Measurements from ENCODE around the gene LRRC42. TPM values are rescaled to one million over a fixed set of nuclear protein-coding genes. Genes with fewer than 3 reads are reported as not detected.
"Not testable (repeated sequence)": the region's sequence is repeated elsewhere in the genome, so short reads cannot be mapped to it uniquely, and the experiment has no call there.

LRRC42 gene
- total and polyA plus RNA-seq, 8 donors: 5.2 to 20.5 (median 6.7) TPM

DNA sequence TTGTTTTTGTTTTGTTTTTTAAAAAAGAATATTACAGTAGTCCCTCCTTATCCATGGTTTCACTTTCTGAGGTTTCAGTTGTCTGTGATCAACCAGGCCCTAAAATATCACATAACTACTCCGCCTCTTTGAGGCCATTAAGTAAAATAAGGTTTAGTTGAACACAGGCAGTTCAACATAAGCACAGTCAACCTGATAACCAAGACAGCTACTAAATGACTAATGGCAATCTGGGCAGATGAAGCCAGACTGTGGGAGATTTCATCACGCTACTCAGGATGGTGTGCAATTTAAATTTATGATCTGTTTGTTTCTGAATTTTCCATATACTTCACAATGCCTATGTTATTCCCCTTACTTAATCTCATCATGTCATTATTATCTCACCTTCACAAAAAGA is 41.7 kb downstream of the LRRC42 start:
- DNase-seq (no peak), ATAC-seq (no peak), FAIRE-seq (no peak)
- Histone ChIP-seq H3K27me3 (no peaks in the 10 kb centered on the region), H3K4me3 (no peak overlapping the region), H3K36me3 (no peaks in the 10 kb centered on the region), H3K4me1 (peaks cover 0 to 4% (median 0%) of the 10 kb centered on the region in 3 donors), H3K9me3 (no peaks in the 10 kb centered on the region), H3K27ac (no peak overlapping the region)
- intact Hi-C loops (cut with DNase I): no loop called here
- no peak for TF ChIP-seq CTCF (IDR thresholded peaks at IDR 0.05)
- 84 to 88% methylated on average over 2 of the region's 2 CpGs for WGBS, 2 donors

DNA sequence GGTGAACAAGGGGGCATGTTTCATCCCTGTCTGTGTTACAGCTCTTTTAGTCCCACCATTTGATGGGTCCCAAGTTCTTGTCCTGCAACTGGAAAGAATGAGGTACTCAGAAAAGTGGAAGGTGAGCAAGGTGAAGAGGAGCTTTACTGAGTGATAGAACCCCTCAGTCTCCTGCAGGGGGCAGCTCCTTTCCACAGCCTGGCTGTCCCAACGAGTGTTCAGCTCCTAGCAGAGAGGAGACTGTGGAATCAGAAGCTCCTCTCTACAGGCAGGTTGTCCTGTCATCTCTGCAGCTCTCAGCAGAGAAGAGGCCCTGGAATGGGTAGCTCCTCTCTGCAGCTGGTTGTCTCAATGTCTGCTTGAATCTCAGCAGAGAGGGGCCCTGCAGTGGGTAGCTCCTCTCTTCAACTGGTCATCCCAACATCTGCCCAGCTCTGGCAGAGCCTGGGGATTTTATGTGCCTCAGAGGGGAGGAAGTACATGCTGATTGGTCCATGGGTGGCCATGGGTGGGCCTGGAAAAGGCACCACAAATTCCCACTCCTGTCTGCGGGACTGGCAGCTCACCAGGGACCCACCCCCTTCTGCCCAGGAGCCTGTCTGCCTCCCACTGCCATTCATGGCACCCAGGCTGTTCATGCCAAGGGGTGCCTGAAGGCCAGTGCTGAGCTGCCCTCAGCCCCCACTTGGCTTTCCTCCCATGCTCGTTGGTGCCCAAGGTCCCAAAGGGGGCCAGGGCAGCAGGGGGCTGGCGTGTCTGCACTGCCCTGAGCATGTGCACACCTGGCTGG is 46.1 kb downstream of the LRRC42 start:
- ATAC-seq: no peak
- 61 to 67% methylated on average over 4 of the region's 4 CpGs for WGBS, 2 donors
- DNase-seq: no peak
- FAIRE-seq: no peak
- no peak for TF ChIP-seq CTCF (IDR thresholded peaks at IDR 0.05)
- Histone ChIP-seq H3K4me3 (no peak overlapping the region), H3K9me3 (no peaks in the 10 kb centered on the region), H3K36me3 (no peaks in the 10 kb centered on the region), H3K27me3 (no peaks in the 10 kb centered on the region), H3K27ac (no peak overlapping the region), H3K4me1 (no peaks in the 10 kb centered on the region)
- intact Hi-C loops (cut with DNase I): no loop called here

- H3K4me3 ChIP-seq; FAIRE-seq; intact Hi-C loops (cut with DNase I); H3K4me1 ChIP-seq; H3K9me3 ChIP-seq; ATAC-seq; H3K27ac ChIP-seq; H3K36me3 ChIP-seq; H3K27me3 ChIP-seq; DNase-seq: not testable (repeated sequence)
- 74 to 85% methylated on average over 2 of the region's 2 CpGs for WGBS, 2 donors
Measured at GRCh38 chr1:53994516-53994915, 48.4 kb downstream of the LRRC42 start.

GRCh38 chr1:53995683-53996082 is 49.5 kb downstream of the LRRC42 start:
- FAIRE-seq (no peak), ATAC-seq (no peak), DNase-seq (no peak)
- WGBS, 2 donors: 83 to 95% methylated on average over 1 of the region's 1 CpG
- Histone ChIP-seq H3K27ac (no peak overlapping the region), H3K27me3 (no peaks in the 10 kb centered on the region), H3K4me1 (no peaks in the 10 kb centered on the region), H3K36me3 (no peaks in the 10 kb centered on the region), H3K4me3 (no peak overlapping the region), H3K9me3 (no peaks in the 10 kb centered on the region)
- intact Hi-C loops (cut with DNase I): no loop called here
- TF ChIP-seq CTCF (IDR thresholded peaks at IDR 0.05): no peak

DNA sequence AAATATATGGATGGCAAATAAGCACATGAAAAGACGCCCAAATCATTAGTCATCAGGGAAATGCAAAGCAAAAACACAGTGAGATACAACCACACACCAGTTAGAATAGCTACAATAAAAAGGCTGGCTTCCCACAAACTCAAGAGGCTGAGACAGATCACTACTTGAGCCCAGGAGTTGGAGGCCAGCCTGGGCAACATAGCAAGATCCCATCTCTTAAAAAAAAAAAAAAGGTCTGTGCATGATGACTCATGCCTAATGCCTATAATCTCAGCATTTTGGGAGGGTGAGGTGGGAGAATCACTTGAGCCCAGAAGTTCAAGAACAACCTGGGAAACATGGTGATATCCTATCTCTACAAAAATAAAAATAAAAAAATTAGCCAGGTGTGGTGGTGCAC is 52.1 kb downstream of the LRRC42 start:
- no peaks in the 10 kb centered on the region for H3K27me3 ChIP-seq
- no peaks in the 10 kb centered on the region for H3K9me3 ChIP-seq
- no peaks in the 10 kb centered on the region for H3K36me3 ChIP-seq
- 95 to 100% methylated on average over 1 of the region's 1 CpG for WGBS, 2 donors
- H3K4me3 ChIP-seq: no peak overlapping the region
- no peak for FAIRE-seq
- no peak for ATAC-seq
- TF ChIP-seq CTCF (IDR thresholded peaks at IDR 0.05): no peak
- H3K4me1 ChIP-seq: no peaks in the 10 kb centered on the region
- DNase-seq: no peak
- H3K27ac ChIP-seq: no peak overlapping the region
- intact Hi-C loops (cut with DNase I): no loop called here

All from pancreas (tissue), 10 donors.